ENCODE results near the gene GANAB.
"Not testable (repeated sequence)": the region's sequence is repeated elsewhere in the genome, so short reads cannot be mapped to it uniquely, and the experiment has no call there.

GANAB gene

DNA sequence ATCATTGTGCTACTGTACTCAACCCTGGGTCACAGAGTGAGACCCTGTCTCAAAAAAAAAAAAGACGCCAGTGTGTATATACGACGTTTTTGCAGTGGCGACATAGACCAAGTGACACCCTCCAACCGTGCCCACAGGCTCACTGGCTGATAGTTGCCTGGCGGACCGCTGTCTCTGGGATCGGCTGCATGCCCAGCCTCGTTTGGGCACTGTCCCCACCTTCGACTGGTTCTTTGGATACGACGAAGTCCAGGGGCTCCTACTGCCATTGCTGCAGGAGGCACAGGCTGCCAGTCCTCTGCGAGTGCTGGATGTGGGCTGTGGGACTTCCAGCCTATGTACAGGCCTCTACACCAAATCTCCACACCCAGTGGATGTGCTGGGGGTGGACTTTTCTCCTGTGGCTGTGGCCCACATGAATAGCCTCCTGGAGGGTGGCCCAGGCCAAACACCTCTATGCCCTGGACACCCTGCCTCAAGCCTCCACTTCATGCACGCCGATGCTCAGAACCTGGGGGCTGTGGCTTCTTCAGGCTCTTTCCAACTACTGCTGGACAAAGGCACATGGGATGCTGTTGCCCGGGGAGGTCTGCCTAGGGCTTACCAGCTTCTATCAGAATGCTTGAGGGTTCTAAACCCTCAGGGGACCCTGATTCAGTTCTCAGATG, 20.0 kb upstream of the GANAB start:
- no peak for DNase-seq

DNA sequence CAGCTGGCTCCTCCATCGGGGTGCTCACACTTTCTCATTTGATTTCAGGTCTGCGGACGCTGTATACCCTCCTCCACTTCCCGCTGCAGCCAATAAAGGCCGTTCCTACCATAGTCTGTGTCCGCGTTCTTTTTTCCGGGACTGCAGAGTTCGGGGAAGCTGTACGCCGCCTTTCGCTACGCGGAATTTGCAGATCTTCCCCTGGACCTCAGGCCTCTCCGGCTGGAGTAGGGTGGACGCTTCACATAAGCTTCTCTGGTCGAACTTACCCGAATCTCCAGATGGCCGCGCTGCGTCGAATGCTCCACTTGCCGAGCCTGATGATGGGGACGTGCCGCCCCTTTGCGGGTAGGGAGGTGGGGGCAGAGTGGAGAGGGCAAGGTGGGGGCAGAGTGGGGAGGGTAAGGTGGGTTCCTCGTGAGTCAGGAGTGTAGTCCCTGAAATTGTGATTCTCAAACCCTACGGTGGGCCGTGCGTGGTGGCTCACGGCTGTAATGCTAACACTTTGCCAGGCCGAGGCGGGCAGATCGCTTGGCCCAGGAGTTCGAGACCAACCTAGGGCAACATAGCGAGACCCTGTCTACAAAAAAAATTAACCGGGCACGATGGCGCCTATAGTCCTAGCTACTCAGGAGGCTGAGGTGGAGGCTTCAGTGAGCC, 19.3 kb upstream of the GANAB start:
- DNase-seq = peak; percentile 74

DNA sequence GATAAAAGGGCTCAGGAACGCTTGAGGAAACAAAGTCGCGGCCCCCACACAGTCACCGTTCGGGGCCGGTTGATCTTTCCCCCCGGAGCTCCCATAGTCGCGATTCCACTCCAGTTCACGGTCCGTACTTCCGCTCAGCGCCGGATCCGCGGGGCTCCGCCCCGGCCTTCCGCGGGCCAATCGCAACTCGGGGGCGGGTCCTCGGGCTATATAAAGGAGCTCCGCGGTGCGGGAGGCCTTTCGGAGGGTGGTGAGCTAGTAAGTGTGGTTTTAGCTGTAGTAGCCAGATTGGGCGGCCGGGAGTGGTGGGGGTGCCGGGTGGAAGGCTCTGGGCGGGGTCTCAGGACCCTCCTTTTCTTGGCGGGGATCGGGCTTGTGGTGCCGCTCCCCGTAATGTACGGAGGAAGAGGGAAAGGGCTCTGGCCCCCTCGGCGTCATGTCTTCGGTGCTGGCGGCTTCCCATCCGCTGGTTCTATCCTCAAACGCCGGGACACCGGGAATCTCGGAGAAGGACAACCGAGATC, 18.7 kb upstream of the GANAB start, which contains the start of the genes C11orf98 and CSKMT:
TSS of gene C11orf98 (minus strand) at position 136 of the 524 bp plus-strand sequence. CDS start at position 95, 41 bp downstream.
TSS of gene CSKMT (plus strand) at position 238 of the 524 bp plus-strand sequence. CDS start 568 bp downstream, outside the sequence.
- peak; percentile 98 for DNase-seq

DNA sequence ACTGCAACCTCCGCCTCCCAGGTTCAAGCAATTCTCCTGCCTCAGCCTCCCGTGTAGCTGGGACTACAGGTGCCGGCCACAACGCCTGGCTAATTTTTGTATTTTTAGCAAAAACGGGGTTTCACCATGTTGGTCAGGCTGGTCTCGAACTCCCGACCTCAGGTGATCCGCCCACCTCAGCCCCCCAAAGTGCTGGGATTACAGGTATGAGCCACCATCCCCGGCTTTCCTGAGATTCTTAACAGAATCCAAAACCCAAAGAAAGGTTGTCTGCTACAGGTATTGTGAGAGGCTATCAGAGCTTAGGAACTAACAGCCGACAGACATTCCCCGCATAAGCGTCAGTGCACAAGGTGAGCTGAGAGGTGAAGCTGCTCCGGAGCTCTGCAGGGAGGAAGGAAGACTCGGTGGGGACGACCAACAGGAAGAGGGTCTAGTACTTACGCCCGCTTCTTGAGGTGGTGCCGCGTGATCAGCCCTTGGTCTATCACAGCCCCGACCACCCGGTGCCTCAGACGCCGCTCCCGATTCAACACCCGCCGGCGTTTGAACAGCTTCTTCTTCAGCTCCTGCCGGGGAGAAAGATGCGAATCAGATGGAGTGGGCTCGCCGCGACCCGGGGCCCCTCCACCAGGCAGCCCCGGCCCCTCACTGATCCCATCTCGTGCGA, 18.1 kb upstream of the GANAB start:
- no peak for DNase-seq

DNA sequence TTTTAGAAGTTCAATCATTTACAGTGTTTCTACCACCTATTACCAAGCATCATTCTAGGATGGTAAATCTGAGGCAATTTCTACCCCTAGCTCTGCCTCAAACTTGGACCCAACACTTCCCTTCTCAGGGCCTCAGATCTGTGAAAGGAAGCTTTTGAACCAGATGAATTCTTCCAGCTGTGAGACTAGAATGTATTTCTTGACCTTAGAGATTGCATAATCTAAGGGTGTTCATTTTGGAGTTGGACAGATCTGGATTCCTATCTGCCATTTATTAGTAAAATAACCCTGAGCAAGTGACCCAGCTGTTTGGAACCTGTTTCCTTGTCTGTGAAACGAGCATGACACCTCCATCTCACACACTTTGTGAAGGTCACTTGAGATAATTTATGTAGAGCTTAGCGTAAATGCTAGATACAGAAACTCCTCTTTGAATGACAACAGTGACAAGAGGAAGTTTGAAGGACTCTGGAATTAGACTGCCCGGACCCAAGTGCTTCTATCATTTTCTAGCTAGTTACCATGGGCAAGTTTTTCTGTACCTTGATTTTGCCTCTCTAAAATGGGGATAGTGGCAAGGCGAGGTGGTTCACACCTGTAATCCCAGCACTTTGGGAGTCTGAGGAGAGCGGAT, 10.5 kb upstream of the GANAB start:
- DNase-seq = no peak

DNA sequence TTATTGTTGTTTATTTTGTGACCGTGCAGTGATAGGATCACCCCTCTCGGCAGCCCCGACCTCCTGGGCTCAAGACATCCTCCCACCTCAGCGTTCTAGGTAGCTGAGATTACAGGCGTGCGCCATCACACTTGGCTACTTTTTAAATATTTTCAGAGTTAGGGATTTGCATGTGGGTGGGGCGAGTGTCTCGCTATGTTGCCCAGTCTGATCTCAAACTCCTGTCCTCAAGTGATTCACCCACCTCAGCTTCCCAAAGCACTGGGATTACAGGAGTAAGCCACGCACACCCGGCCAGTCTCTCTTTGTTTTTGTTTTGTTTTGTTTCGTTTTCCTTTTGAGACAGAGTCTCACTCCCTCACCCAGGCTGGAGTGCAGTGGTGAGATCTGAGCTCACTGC, 7.9 kb upstream of the GANAB start:
- no peak for DNase-seq

DNA sequence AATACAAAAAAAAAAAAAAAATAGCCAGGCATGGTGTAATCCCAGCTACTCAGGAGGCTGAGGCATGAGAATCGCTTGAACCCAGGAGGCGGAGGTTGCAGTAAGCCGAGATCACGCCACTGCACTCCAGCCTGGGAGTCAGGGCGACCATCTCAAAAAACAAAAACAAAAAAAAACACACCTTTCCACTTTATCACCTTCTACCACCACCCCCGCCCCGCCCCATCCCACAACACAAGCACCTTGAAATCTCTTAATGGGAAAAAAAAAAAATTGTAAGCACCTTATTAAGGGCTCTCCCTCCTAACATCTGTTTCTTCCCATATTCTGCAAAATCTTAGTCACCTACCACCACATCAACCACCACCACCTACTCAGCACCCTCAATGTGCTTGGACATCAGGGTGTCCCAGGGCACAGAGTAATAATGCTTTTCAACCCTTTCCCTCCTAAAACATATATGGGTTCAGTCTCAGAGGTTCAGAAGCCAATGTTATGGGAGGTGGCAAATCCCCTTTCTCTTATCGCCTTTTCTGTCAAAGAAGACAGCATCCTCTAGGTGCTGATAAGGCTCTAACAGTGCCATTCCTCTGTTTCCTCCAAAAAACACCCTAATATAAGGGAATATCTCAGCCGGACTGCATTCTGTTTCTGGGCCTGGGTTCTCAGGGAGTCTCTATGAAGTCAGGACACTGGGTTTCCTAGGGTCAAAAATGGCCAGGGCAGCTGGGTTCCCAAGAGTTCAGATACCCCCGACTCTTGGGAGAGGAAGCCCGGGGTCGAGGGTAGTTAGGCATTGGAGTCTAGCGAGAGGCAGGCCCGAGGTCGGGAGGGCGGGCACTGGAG, 6.0 kb upstream of the GANAB start:
- no peak for DNase-seq

DNA sequence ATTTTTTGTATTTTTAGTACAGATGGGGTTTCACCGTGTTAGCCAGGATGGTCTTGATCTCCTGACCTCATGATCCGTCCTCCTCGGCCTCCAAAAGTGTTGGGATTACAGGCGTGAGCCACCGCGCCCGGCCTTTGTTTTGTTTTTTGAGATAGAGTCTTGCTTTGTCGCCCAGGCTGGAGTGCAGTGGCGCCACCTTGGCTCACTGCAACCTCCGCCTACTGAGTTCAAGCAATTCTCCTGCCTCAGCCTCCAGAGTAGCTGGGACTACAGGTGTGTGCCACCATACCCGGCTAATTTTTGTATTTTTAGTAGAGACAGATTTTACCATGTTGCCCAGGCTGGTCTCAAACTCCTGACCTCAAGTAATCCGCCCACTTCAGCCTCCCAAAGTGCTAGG, 3.9 kb upstream of the GANAB start:
- not testable (repeated sequence) for DNase-seq

DNA sequence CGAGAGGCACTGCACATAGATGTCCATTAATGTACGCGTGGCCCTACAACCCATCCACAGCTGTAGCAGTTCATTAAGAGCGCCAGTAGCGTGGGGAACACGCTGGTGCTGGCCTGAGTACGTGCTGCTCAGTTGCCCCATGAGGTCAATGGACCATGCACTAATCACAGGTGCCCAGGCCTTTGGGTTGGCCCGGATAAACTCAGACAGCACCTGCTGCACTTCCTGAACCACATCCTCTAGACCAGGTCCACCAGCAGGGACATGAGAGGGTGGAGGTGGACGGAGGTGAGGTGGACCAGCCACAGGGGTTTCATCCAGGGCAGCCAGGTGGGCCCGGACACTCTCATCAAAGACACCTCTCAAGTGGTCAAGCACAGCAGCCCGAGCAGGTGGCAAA, 3.1 kb upstream of the GANAB start:
- no peak for DNase-seq

DNA sequence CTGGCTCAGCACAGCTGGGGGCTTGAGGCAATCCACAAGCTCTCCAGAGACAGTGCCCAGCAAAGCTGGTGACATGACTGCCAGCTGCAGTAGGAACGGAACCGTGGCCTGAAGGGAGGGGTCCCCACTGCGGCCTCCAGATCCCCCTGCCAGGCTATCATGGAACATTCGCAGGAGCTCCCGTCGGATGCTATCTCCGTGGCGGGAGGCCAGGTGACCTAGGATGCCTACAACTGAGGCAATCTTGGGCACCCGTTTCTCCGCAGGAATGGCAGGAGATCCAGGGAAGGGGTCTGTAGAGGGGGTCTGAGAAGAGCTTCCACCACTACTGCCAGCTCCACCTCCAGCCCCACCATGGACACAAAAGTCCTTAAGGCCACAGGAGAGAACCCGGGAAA, 2.6 kb upstream of the GANAB start:
- DNase-seq = no peak

DNA sequence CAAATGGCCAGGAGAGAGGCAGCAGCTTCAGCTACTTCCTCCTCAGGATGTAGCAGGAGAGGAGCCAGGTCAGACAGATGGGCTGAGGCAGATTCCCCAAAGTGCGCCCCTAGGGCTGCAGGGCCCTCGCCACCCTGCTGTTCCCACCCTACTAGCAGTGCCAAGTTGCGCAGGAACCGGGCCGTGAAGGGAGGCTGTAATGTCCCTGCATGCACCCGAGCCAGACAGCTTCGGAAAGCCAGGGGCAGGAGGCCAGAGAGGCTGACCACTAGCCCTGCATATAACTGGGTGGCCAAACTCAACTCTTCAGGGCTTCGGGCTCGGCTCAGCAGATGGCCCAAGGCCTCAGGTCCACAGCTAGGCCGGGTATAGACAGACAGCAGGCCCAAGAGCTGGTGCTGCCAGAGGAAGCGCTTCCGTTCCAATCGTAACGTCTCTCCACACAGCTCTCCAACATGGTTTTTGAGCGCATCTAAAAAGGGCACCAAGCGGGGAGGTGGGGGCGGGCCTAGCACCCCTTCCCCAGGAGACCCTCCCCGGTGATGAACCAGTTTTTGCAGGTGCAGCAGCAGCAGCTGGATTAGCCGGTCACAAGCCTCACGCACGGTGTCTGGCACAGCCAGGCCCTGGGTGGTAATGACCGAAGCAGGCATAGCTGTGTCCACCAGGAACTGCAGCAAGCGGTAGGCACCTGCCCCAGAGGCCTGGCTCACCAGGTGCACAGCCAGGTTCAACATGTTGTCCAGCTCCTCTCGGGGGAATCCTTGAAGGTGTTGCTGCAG, 2.0 kb upstream of the GANAB start:
- no peak for DNase-seq

DNA sequence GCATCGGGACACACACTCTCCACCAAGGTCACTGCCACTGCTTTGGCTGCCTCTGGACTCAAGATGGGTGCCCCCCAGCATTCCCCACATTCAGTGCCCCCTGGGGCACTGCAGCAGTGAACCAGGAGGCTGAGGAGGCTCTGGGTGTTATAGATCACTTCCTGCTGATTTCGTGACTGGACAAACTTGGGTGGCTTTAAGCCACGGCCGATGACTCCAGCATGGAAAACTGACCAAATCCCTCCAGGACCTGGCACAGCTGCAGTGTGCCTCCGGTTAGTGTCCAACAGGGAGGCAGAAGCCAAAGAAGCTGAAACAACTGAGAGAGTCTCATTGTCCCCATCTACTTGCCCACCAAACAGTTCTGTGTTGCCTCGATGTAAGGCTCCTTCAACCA, 1.2 kb upstream of the GANAB start:
- no peak for DNase-seq

DNA sequence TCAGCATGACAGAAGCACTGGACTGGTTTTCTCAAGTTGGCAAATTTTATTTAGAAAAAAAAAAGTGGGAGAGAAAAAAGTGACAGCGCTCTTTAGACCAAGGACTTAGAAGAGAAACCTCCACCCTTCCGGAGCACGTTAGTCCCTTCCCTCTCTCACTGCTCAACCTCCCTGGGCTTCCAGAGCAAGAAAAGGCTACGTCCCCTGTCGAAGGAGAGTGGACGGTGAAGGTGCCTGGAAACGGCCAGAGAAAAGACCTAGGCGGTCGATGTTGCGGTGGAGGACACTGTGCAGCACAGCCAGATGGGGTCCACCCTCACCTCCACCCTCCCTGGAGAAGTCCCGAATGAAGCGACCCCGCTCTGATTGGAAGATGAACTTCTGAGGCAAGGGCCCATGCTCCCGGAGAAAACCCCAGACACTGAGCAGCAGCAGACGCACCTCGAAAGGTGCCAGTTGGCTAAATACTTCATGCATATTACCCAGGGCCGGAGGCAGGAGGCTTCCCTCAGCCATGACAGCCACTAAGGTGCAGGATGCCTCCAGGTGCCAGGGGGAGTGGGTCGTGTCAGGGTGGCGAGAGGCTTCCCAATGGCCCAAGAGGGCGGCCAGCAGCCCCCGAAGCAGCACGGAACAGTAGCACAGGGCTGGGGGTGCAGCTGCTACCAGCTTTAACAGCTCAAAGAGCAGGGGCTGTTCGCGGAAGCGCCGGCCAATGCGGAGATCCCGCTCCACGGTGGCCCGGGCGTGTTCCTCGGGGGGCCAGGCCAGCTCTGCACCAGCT, 604 bp upstream of the GANAB start:
- DNase-seq = no peak

DNA sequence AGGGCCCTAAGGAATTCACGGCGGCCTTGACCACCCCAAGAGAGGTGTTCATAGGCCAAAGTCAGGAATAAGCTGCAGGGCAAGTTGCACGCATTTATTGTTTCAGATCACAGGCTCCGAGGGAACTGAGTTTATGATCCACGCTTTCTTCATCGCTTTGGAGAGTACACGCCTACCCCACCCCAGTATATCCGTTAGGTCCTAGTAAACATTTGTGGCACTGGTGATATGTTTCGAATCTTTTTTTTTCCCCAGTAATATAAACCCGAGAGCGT, 805 bp downstream of the GANAB start:
- no peak for DNase-seq

DNA sequence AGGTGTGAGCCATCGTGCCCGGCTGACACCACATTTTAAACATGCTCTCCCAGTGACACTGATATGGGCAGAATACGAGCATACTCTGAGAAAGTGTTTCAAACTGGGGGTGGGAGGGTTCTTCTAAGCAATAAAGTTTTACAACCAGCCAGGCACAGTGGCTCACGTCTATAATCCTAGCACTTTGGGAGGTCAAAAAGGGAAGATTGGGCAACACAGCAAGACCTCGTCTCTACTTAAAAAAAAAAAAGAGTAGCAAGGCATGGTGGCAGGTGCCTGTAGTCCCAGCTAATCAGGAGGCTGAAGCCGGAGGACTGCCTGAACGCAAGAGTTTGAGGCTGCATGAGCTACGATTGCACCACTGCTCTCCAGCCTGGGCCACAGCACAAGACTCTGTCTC, 2.2 kb downstream of the GANAB start:
- DNase-seq = no peak

DNA sequence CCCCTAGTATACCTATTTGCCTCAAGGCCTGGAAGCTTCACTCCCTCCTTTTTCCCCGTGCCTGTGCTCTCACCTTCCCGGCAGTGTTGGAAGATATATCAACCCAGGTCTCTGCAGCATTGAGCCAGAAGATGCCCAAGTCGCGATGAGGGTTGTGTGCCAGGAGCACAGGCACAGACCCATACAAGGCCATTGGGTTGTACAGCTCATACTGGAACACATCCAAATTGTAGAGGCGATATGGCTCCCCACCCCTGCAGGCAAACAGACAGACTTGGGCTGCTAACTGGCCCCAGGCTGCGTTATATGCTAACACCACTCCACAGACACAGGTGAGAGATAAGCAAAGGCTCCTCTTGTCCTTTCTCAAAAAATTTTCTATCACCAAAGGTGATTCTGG, 13.9 kb downstream of the GANAB start:
- peak; percentile 4 for DNase-seq

DNA sequence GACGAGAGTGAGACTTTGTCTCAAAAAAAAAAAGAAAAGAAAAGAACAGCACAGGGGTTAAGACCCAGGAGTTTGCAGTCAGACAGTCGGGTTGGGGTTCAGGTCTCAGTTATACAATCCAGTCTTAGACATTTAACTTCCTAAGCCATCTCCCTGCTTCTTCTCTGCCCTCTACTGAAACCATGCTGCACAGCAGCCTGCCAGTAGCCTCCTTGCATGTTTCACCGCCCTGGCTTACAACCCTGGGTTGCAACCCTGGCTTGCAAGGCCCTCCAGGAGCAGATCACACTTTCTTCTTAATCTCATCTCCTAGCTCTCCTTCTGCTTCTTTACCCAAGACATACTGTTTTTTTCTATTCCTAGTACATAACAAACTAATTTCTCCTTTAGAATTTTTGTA, 18.7 kb downstream of the GANAB start:
- peak; percentile 14 for DNase-seq

DNA sequence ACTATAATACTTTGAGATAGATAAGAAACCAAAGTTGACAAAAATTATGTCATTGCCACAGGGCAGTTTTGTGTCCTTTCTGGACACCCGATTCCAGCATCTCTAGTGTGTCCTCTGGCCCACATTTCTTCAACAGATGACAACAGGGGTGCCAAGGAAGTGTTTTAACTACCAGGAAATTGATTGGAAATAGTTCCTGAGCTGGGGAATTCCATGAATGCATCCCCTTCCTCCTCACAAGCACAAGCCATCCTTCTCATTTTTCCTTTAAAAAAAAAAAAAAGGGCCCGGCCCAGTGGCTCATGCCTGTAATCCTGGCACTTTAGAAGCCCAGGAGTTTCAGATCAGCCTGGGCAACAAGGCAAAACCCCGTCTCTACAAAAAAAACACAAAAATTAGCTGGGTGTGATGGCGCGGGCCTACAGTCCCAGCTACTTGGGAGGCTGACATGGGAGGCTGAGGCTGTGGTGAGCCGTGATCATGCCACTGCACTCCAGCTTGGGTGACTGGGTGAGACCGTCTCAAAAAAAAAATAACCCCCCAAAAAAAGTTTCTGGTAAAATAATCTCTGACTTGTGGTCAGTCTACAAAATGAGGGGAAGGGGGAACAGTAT, 23.8 kb downstream of the GANAB start:
- DNase-seq = no peak

DNA sequence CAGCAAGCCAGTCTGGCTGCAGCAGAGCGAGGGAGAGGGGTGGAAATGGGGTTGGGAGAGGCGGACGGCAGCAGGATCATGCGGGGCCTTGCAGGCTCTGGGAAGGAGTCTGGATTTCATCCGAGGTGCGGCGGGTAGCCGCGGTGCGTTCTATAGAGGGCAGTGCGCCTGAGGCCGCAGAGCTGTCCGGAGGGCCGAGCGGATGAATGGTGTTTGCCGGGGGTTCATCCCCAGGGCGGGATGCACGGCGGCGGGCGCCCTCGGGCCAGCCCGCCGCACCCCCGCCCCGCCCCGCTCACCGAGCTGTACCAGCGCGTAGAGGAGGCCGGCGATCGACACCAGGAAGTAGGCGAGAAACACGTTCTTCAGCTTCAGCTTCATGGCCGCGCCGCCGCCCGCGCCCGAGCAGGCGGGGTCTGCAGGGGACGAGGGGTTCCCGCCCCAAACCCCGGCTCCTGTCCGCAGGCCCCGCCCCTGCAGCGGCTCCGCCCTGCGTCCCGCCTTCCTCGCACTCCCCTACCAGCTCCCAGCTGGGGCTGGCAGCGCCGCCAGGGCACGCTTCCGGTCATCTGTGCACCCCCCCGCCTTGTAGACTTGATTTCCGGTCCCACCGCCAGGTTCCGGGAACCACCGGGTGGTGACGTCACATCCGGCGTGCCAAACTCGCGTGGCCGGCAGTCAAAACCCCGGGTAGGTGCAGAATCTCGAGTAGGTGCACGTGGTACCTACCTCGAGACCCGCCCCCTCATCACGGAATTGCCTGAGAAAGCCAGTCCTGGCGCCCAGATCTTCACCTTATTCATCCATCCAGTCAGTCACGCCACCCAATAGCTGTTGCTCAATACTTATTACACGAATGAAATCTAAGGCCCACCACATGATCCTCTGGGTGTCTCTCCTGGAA, 24.6 kb downstream of the GANAB start, which contains the start of gene B3GAT3:
TSS of gene B3GAT3 (minus strand) at position 420 of the 904 bp plus-strand sequence. CDS start at position 381, 39 bp downstream.
- DNase-seq = peak; percentile 98
